ENCODE data around the gene PRDM1.

The PRDM1 gene

DNA sequence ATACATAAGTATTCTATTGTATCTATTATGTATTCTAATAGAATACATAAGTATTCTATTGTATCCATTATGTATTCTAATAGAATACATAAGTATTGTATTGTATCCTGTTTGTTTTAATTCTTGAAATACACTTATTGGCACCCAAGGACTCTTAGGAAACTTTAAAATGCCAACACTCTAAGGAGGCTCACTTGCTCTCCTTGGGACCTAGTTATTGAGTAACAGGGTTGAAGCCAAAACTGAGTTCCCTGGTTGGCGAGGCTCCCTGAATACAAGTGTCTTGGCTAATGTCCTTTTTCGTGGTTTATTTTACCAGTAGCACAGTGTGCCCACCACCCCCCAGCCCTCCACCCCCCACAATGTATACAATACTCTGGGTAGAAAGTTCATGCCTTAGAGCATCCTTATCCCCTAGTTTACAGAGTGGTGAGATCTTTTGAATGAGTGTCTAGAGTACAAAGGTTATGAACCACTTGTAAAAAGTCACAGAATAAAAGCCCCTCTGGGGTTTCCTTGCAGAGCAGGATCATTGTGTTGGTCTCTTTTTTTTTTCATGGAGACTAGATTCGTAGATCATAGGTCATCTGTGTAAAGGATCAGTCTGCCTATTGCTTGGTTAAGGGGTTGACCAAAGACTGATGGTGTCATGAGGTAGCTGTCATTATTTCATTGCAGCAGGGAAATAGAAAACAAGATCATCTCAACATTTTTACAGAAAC is 32.5 kb upstream of the PRDM1 start:
- no peak overlapping the region for H3K27ac ChIP-seq (ENCODE audit: low read depth, low read length)
- H3K36me3 ChIP-seq (ENCODE audit: control insufficient read depth in 5 of 5, insufficient read depth in 5 of 5, low read length in 5 of 5), result no peaks in the 10 kb centered on the region
- no peaks in the 10 kb centered on the region for H3K9me3 ChIP-seq (ENCODE audit: control insufficient read depth in 5 of 5, low read length in 5 of 5)
- no peaks in the 10 kb centered on the region for H3K4me1 ChIP-seq (ENCODE audit: control insufficient read depth in 5 of 5, insufficient read depth in 5 of 5, low read length in 5 of 5)
- H3K4me3 ChIP-seq (ENCODE audit: low read depth in 1 of 5, low read length in 5 of 5), result no peak overlapping the region
- no peak overlapping the region for H3K9ac ChIP-seq (ENCODE audit: low read length in 5 of 5)
- peaks cover 0 to 5% (median 0%) of the 10 kb centered on the region in 5 donors for H3K27me3 ChIP-seq (ENCODE audit: control insufficient read depth in 5 of 5, insufficient read depth in 4 of 5, low read length in 5 of 5)

DNA sequence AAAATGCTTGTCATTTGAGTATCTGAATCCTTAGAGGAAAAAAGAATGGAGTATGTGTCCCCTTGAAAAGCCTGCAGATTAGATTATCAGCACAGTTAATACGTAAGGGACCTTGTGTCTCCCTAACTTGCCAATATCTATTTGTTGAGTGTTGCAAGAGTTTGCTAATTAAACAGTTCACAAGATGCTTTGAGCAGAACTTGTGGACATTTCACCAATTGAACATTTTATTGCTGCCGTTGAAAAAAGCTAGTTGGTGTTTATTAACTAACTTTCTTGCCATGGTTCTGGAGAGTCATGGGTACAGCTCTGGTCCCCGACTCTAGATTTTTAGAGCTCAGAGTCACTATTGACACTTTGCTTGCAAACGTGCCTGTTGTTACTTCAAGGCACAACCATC is 30.6 kb upstream of the PRDM1 start:
- H3K4me3 ChIP-seq (ENCODE audit: low read depth in 1 of 5, low read length in 5 of 5), result no peak overlapping the region
- no peaks in the 10 kb centered on the region for H3K27me3 ChIP-seq (ENCODE audit: control insufficient read depth in 5 of 5, insufficient read depth in 4 of 5, low read length in 5 of 5)
- no peak overlapping the region for H3K9ac ChIP-seq (ENCODE audit: low read length in 5 of 5)
- H3K9me3 ChIP-seq (ENCODE audit: control insufficient read depth in 5 of 5, low read length in 5 of 5), result no peaks in the 10 kb centered on the region
- H3K27ac ChIP-seq (ENCODE audit: low read depth, low read length), result no peak overlapping the region
- no peaks in the 10 kb centered on the region for H3K4me1 ChIP-seq (ENCODE audit: control insufficient read depth in 5 of 5, insufficient read depth in 5 of 5, low read length in 5 of 5)
- no peaks in the 10 kb centered on the region for H3K36me3 ChIP-seq (ENCODE audit: control insufficient read depth in 5 of 5, insufficient read depth in 5 of 5, low read length in 5 of 5)

DNA sequence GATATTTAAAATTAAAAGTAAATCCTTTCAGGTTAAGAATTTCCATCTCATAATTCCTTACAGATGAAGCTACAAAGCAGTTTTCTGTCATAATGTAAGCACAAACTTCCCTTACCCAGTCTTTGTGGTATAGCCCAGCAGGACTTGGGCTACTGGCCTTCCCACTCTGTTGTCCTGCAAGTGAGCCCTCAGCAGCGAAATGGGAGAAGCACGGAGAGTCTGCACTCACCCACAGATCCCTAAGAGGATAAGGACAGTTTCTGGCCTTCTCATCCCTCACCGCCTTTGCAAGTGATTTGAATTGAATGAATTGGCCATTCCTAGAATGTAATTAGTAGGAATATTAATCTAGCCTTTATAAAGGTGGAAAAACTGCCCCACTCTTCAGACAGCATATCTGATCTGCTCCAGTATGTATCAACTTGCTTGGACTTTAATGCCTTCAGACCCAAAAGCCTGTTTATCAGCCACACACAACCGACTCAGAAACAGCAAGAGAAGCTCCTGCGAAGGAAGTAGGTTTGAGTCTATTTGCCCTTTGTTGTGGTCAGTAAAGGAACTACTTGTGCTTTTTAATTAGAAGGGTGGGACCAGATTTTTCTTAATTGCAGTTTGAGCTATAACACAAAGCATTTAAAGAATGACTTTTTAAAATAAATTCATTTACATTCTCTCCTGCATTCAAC is 29.9 kb upstream of the PRDM1 start:
- Histone ChIP-seq H3K27me3 (ENCODE audit: control insufficient read depth in 5 of 5, insufficient read depth in 4 of 5, low read length in 5 of 5) (no peaks in the 10 kb centered on the region), H3K9ac (ENCODE audit: low read length in 5 of 5) (no peak overlapping the region), H3K4me1 (ENCODE audit: control insufficient read depth in 5 of 5, insufficient read depth in 5 of 5, low read length in 5 of 5) (no peaks in the 10 kb centered on the region), H3K27ac (ENCODE audit: low read depth, low read length) (no peak overlapping the region), H3K4me3 (ENCODE audit: low read depth in 1 of 5, low read length in 5 of 5) (no peak overlapping the region), H3K9me3 (ENCODE audit: control insufficient read depth in 5 of 5, low read length in 5 of 5) (no peaks in the 10 kb centered on the region), H3K36me3 (ENCODE audit: control insufficient read depth in 5 of 5, insufficient read depth in 5 of 5, low read length in 5 of 5) (no peaks in the 10 kb centered on the region)

DNA sequence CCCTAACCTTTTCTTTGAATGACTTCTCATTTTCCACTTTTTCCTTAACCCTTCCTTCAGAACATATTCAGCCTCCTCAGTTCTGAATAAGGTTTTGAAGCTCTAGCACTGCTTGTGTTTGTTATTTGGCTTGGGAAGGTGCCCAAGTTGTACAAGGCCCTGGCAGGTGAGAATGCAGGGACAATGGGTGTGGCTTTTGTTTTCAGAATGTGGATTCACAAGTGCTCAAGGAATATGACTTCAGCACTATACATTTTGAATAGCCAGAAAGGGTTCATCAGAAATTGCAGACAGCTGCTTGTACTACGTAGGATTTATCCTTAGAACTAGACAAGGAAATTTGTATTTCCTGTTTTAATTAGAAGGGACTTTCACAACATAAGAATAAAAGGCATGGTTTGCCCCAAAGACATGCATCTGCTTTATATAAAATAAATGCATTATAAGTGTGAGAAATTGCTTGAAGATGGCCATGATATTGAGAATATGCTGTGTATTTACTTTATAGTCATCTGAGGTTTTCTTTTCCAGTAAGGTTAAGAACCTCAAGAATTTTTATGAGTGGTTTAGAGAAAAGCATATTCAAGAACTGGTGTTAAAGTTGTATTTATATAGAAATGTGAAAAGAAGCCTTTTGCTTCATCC is 29.3 kb upstream of the PRDM1 start:
- no peaks in the 10 kb centered on the region for H3K4me1 ChIP-seq (ENCODE audit: control insufficient read depth in 5 of 5, insufficient read depth in 5 of 5, low read length in 5 of 5)
- H3K27me3 ChIP-seq (ENCODE audit: control insufficient read depth in 5 of 5, insufficient read depth in 4 of 5, low read length in 5 of 5), result no peaks in the 10 kb centered on the region
- no peak overlapping the region for H3K27ac ChIP-seq (ENCODE audit: low read depth, low read length)
- H3K9me3 ChIP-seq (ENCODE audit: control insufficient read depth in 5 of 5, low read length in 5 of 5), result no peaks in the 10 kb centered on the region
- H3K36me3 ChIP-seq (ENCODE audit: control insufficient read depth in 5 of 5, insufficient read depth in 5 of 5, low read length in 5 of 5), result no peaks in the 10 kb centered on the region
- no peak overlapping the region for H3K9ac ChIP-seq (ENCODE audit: low read length in 5 of 5)
- no peak overlapping the region for H3K4me3 ChIP-seq (ENCODE audit: low read depth in 1 of 5, low read length in 5 of 5)

GRCh38 chr6:106059331-106059730 is 26.8 kb upstream of the PRDM1 start:
- Histone ChIP-seq H3K36me3 (ENCODE audit: control insufficient read depth in 5 of 5, insufficient read depth in 5 of 5, low read length in 5 of 5) (no peaks in the 10 kb centered on the region), H3K4me1 (ENCODE audit: control insufficient read depth in 5 of 5, insufficient read depth in 5 of 5, low read length in 5 of 5) (no peaks in the 10 kb centered on the region), H3K4me3 (ENCODE audit: low read depth in 1 of 5, low read length in 5 of 5) (no peak overlapping the region), H3K9me3 (ENCODE audit: control insufficient read depth in 5 of 5, low read length in 5 of 5) (no peaks in the 10 kb centered on the region), H3K27ac (ENCODE audit: low read depth, low read length) (no peak overlapping the region), H3K27me3 (ENCODE audit: control insufficient read depth in 5 of 5, insufficient read depth in 4 of 5, low read length in 5 of 5) (no peaks in the 10 kb centered on the region), H3K9ac (ENCODE audit: low read length in 5 of 5) (no peak overlapping the region)

GRCh38 chr6:106060167-106060566 is 26.0 kb upstream of the PRDM1 start:
- H3K36me3 ChIP-seq (ENCODE audit: control insufficient read depth in 5 of 5, insufficient read depth in 5 of 5, low read length in 5 of 5), result no peaks in the 10 kb centered on the region
- H3K4me1 ChIP-seq (ENCODE audit: control insufficient read depth in 5 of 5, insufficient read depth in 5 of 5, low read length in 5 of 5), result no peaks in the 10 kb centered on the region
- H3K27ac ChIP-seq (ENCODE audit: low read depth, low read length), result no peak overlapping the region
- H3K4me3 ChIP-seq (ENCODE audit: low read depth in 1 of 5, low read length in 5 of 5), result no peak overlapping the region
- no peaks in the 10 kb centered on the region for H3K9me3 ChIP-seq (ENCODE audit: control insufficient read depth in 5 of 5, low read length in 5 of 5)
- H3K9ac ChIP-seq (ENCODE audit: low read length in 5 of 5), result no peak overlapping the region
- no peaks in the 10 kb centered on the region for H3K27me3 ChIP-seq (ENCODE audit: control insufficient read depth in 5 of 5, insufficient read depth in 4 of 5, low read length in 5 of 5)

DNA sequence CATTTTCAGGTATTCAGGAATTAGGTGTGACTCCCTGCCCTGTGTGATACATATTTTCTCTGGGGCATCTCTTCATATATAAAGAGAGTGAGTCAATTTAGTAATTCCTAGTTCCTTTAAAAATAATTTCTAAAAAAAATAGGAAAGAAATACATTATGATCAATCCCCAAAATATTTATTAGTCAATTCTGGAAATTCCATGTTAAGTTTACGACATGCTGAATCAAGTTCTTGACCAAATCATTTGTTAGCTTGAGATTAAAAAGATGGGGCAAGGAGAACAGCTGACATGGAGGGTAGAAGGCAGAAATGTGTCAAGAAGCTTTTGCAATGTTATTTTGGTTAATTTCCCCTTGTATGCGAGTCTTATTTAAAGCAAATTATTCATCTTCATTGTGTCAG is 22.7 kb upstream of the PRDM1 start:
- no peak overlapping the region for H3K4me3 ChIP-seq (ENCODE audit: low read depth in 1 of 5, low read length in 5 of 5)
- H3K4me1 ChIP-seq (ENCODE audit: control insufficient read depth in 5 of 5, insufficient read depth in 5 of 5, low read length in 5 of 5), result no peaks in the 10 kb centered on the region
- no peak overlapping the region for H3K9ac ChIP-seq (ENCODE audit: low read length in 5 of 5)
- no peaks in the 10 kb centered on the region for H3K36me3 ChIP-seq (ENCODE audit: control insufficient read depth in 5 of 5, insufficient read depth in 5 of 5, low read length in 5 of 5)
- no peaks in the 10 kb centered on the region for H3K27me3 ChIP-seq (ENCODE audit: control insufficient read depth in 5 of 5, insufficient read depth in 4 of 5, low read length in 5 of 5)
- H3K27ac ChIP-seq (ENCODE audit: low read depth, low read length), result no peak overlapping the region
- H3K9me3 ChIP-seq (ENCODE audit: control insufficient read depth in 5 of 5, low read length in 5 of 5), result no peaks in the 10 kb centered on the region

DNA sequence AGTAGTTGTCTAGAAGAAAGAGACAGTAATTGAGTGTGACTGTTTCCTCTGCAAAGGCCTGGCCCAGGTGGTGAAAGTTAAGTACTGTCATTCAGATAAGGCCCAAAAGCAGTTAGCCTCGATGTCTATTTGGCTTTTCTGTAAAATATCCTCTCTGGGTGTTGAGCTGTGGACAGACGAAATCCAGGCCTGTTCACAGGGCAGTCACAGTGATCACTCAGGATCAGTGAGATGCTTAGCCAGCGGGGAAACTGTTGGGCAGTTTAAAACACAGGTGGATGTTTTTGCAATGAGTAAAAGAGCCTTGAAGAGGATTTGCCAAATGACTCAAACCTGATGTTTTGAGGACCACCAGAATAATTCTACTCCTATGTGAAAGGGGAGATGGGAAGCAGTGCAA is 22.0 kb upstream of the PRDM1 start:
- H3K36me3 ChIP-seq (ENCODE audit: control insufficient read depth in 5 of 5, insufficient read depth in 5 of 5, low read length in 5 of 5), result no peaks in the 10 kb centered on the region
- no peak overlapping the region for H3K27ac ChIP-seq (ENCODE audit: low read depth, low read length)
- H3K9me3 ChIP-seq (ENCODE audit: control insufficient read depth in 5 of 5, low read length in 5 of 5), result no peaks in the 10 kb centered on the region
- no peaks in the 10 kb centered on the region for H3K27me3 ChIP-seq (ENCODE audit: control insufficient read depth in 5 of 5, insufficient read depth in 4 of 5, low read length in 5 of 5)
- H3K9ac ChIP-seq (ENCODE audit: low read length in 5 of 5), result no peak overlapping the region
- no peaks in the 10 kb centered on the region for H3K4me1 ChIP-seq (ENCODE audit: control insufficient read depth in 5 of 5, insufficient read depth in 5 of 5, low read length in 5 of 5)
- H3K4me3 ChIP-seq (ENCODE audit: low read depth in 1 of 5, low read length in 5 of 5), result no peak overlapping the region

- Histone ChIP-seq H3K4me3 (ENCODE audit: low read depth in 1 of 5, low read length in 5 of 5) (no peak overlapping the region), H3K9ac (ENCODE audit: low read length in 5 of 5) (no peak overlapping the region), H3K9me3 (ENCODE audit: control insufficient read depth in 5 of 5, low read length in 5 of 5) (no peaks in the 10 kb centered on the region), H3K27me3 (ENCODE audit: control insufficient read depth in 5 of 5, insufficient read depth in 4 of 5, low read length in 5 of 5) (no peaks in the 10 kb centered on the region), H3K4me1 (ENCODE audit: control insufficient read depth in 5 of 5, insufficient read depth in 5 of 5, low read length in 5 of 5) (peaks cover 0 to 3% (median 0%) of the 10 kb centered on the region in 5 donors), H3K36me3 (ENCODE audit: control insufficient read depth in 5 of 5, insufficient read depth in 5 of 5, low read length in 5 of 5) (no peaks in the 10 kb centered on the region), H3K27ac (ENCODE audit: low read depth, low read length) (no peak overlapping the region)
Observed at GRCh38 chr6:106064756-106065155, 21.4 kb upstream of the PRDM1 start.

- Histone ChIP-seq H3K27me3 (ENCODE audit: control insufficient read depth in 5 of 5, insufficient read depth in 4 of 5, low read length in 5 of 5) (no peaks in the 10 kb centered on the region), H3K27ac (ENCODE audit: low read depth, low read length) (no peak overlapping the region), H3K9ac (ENCODE audit: low read length in 5 of 5) (no peak overlapping the region), H3K36me3 (ENCODE audit: control insufficient read depth in 5 of 5, insufficient read depth in 5 of 5, low read length in 5 of 5) (no peaks in the 10 kb centered on the region), H3K4me3 (ENCODE audit: low read depth in 1 of 5, low read length in 5 of 5) (no peak overlapping the region), H3K9me3 (ENCODE audit: control insufficient read depth in 5 of 5, low read length in 5 of 5) (no peaks in the 10 kb centered on the region), H3K4me1 (ENCODE audit: control insufficient read depth in 5 of 5, insufficient read depth in 5 of 5, low read length in 5 of 5) (peaks cover 0 to 5% (median 0%) of the 10 kb centered on the region in 5 donors)
Observed at GRCh38 chr6:106066989-106067388, 19.1 kb upstream of the PRDM1 start.

Data from subcutaneous abdominal adipose tissue (tissue), 5 donors.